Peyer's patch (tissue), 4 donors: Measurements from ENCODE around the gene ZNF549.

Experiments
- CTCF ChIP-seq, 6 experiments: fragments of 450-650 bp in 4 of 6; fragments of 200-600 bp in 2 of 6; sonication (generic) in 1 of 6; IDR thresholded peaks; one replicate each; pipeline ENCODE4 v1.5.1; 2017 to 2019; ENCODE audit warnings: antibody characterized with exemption in 6 of 6, mild to moderate bottlenecking in 3 of 6, moderate library complexity in 1 of 6
- POLR2A ChIP-seq, 2 donors: fragments of 450-650 bp; IDR thresholded peaks; one replicate each; pipeline ENCODE4 v1.5.1; 2017; ENCODE audit warnings: antibody characterized with exemption in 2 of 2, mild to moderate bottlenecking in 2 of 2, moderate library complexity in 2 of 2

GRCh38 chr19:57560049-57560491 lies 32.9 kb downstream of the ZNF549 start:
- TF ChIP-seq CTCF (IDR thresholded peaks at IDR 0.05) = no peak
- TF ChIP-seq POLR2A (IDR thresholded peaks at IDR 0.05) = no peak
